Tibial artery (tissue), 4 donors: Measurements from ENCODE around the gene JAM2.
A peak's percentile ranks its signal among the peaks of the same experiment; 100 is the strongest.
"Not testable (repeated sequence)": the region's sequence is repeated elsewhere in the genome, so short reads cannot be mapped to it uniquely, and the experiment has no call there.

Experiments
- DNase-seq, 2 donors: peaks; one replicate each; pipeline ENCODE4 v3.0.0-alpha.2; 2019
- H3K27ac ChIP-seq, 2 donors: fragments of 200-600 bp; sonication (generic) in 1 of 2; 1 replicate in 1 of 2; 2 replicates in 1 of 2; pipeline ENCODE4 v1.5.1; 2018 to 2019; ENCODE audit warnings: mild to moderate bottlenecking in 1 of 2
- H3K27me3 ChIP-seq, 2 donors: fragments of 200-600 bp; sonication (generic) in 1 of 2; one replicate each; pipeline versions ENCODE4 v1.5.1 to v1.6.0; 2016 to 2019
- H3K36me3 ChIP-seq, 3 donors: fragments of 200-600 bp; sonication (generic) in 2 of 3; one replicate each; pipeline ENCODE4 v1.5.1; 2016 to 2019; ENCODE audit warnings: mild to moderate bottlenecking in 2 of 3
- H3K4me1 ChIP-seq, 4 donors: fragments of 200-600 bp; sonication (generic) in 2 of 4; 1 replicate in 3 of 4; 2 replicates in 1 of 4; pipeline ENCODE4 v1.5.1; 2016 to 2019
- H3K4me3 ChIP-seq, 2 donors: fragments of 200-600 bp; sonication (generic) in 1 of 2; 1 replicate in 1 of 2; 2 replicates in 1 of 2; pipeline ENCODE4 v1.5.1; 2018 to 2019; ENCODE audit warnings: mild to moderate bottlenecking in 2 of 2
- H3K9me3 ChIP-seq, 3 donors: fragments of 200-600 bp; sonication (generic) in 1 of 3; one replicate each; pipeline ENCODE4 v1.5.1; 2016 to 2019
- CTCF ChIP-seq, 2 experiments: fragments of 200-600 bp in 1 of 2; fragments of 450-650 bp in 1 of 2; IDR thresholded peaks; one replicate each; pipeline ENCODE4 v1.5.1; 2017 to 2019; ENCODE audit warnings: antibody characterized with exemption in 2 of 2, mild to moderate bottlenecking in 1 of 2, moderate library complexity in 1 of 2
- intact Hi-C: fragments of 100-400 bp; cut with DNase I; formaldehyde crosslinking; loops from one replicate; pipeline ENCODE4 v1.15.0; 2023; ENCODE audit warnings: low total_unique reads

JAM2 gene

GRCh38 chr21:25708467-25709065, 69.5 kb downstream of the JAM2 start:
- Histone ChIP-seq H3K27ac (no peak overlapping the region), H3K27me3 (no peaks in the 10 kb centered on the region), H3K36me3 (peaks cover 0 to 9% (median 0%) of the 10 kb centered on the region in 3 donors), H3K4me3 (no peak overlapping the region), H3K4me1 (no peaks in the 10 kb centered on the region), H3K9me3 (no peaks in the 10 kb centered on the region)
- DNase-seq: peak in 1 of 2 donors; percentile 56
- intact Hi-C loops: loop anchor here (2.0 kb wide), 1 partner anchor 102 kb away; the partner anchor contains the start of gene MRPL39
- peak; percentile 77 to 81 for TF ChIP-seq CTCF (IDR thresholded peaks at IDR 0.05)

- H3K4me3 ChIP-seq: no peak overlapping the region
- H3K9me3 ChIP-seq: no peaks in the 10 kb centered on the region
- intact Hi-C loops: loop anchor here (2.0 kb wide), 1 partner anchor 103 kb away; the partner anchor contains the start of gene MRPL39
- H3K36me3 ChIP-seq: peaks cover 0 to 10% (median 0%) of the 10 kb centered on the region in 3 donors
- no peak for TF ChIP-seq CTCF (IDR thresholded peaks at IDR 0.05)
- no peaks in the 10 kb centered on the region for H3K27me3 ChIP-seq
- DNase-seq: no peak
- H3K4me1 ChIP-seq: no peaks in the 10 kb centered on the region
- no peak overlapping the region for H3K27ac ChIP-seq
These were observed 70.7 kb downstream of the JAM2 start for GRCh38 chr21:25709684-25710265.

- intact Hi-C loops: no loop called here
- no peak for DNase-seq
- H3K4me1 ChIP-seq: no peaks in the 10 kb centered on the region
These were observed 71.5 kb downstream of the JAM2 start for GRCh38 chr21:25710550-25710949.

GRCh38 chr21:25714066-25714465, 75.0 kb downstream of the JAM2 start:
- H3K27me3 ChIP-seq, H3K9me3 ChIP-seq, intact Hi-C loops, DNase-seq, H3K27ac ChIP-seq, H3K4me1 ChIP-seq, H3K4me3 ChIP-seq: not testable (repeated sequence)
- peaks cover 0 to 33% (median 0%) of the 10 kb centered on the region in 3 donors for H3K36me3 ChIP-seq

More at GRCh38 chr21:25710550-25710949, 71.5 kb downstream of the JAM2 start:
- H3K27me3 ChIP-seq: no peaks in the 10 kb centered on the region
- H3K4me3 ChIP-seq: no peak overlapping the region
- H3K27ac ChIP-seq: no peak overlapping the region
- no peak for TF ChIP-seq CTCF (IDR thresholded peaks at IDR 0.05)
- H3K36me3 ChIP-seq: peaks cover 0 to 17% (median 0%) of the 10 kb centered on the region in 3 donors
- H3K9me3 ChIP-seq: no peaks in the 10 kb centered on the region

- Histone ChIP-seq H3K4me1 (no peaks in the 10 kb centered on the region), H3K27me3 (no peaks in the 10 kb centered on the region), H3K9me3 (no peaks in the 10 kb centered on the region), H3K36me3 (peaks cover 5 to 48% (median 11%) of the 10 kb centered on the region in 3 donors), H3K4me3 (no peak overlapping the region), H3K27ac (no peak overlapping the region)
- no peak for TF ChIP-seq CTCF (IDR thresholded peaks at IDR 0.05)
- no peak for DNase-seq
- intact Hi-C loops: no loop called here
These were observed 78.6 kb downstream of the JAM2 start for GRCh38 chr21:25717491-25718147.

- no peaks in the 10 kb centered on the region for H3K9me3 ChIP-seq
- intact Hi-C loops: no loop called here
- H3K36me3 ChIP-seq: peaks cover 47 to 61% (median 52%) of the 10 kb centered on the region in 3 donors
- H3K27ac ChIP-seq: no peak overlapping the region
- no peak overlapping the region for H3K4me3 ChIP-seq
- no peak for TF ChIP-seq CTCF (IDR thresholded peaks at IDR 0.05)
- H3K27me3 ChIP-seq: no peaks in the 10 kb centered on the region
- no peaks in the 10 kb centered on the region for H3K4me1 ChIP-seq
- DNase-seq: no peak
These were observed 82.9 kb downstream of the JAM2 start for GRCh38 chr21:25721987-25722386.
